H1 (cell line): ENCODE data around the gene BBS9. TPM values are rescaled to one million over a fixed set of nuclear protein-coding genes. Genes with fewer than 3 reads are reported as not detected.

Experiments
- CTCF ChIA-PET: fragments of 300-600 bp; sonication (Branson Sonifier 250); formaldehyde crosslinking; loops from one replicate; lab custom pipeline; 2021; ENCODE audit not compliant: partially characterized antibody; lab: Charles Lee
- POLR2A ChIA-PET: fragments of 300-600 bp; sonication (Branson Sonifier 250); formaldehyde crosslinking; loops from one replicate; lab custom pipeline; 2021; ENCODE audit warnings: inconsistent platforms; ENCODE audit not compliant: partially characterized antibody; lab: Charles Lee
- DNase-seq, 2 experiments: peaks; one replicate each; pipeline versions ENCODE4 v3.0.0 to v3.0.0-alpha.2; 2010 to 2022; ENCODE audit warnings: low spot score in 2 of 2, low read depth in 1 of 2, mixed read lengths in 1 of 2
- FAIRE-seq: peaks from 2 replicates; lab custom pipeline; 2011; peaks lifted over from hg19 to GRCh38; lab: Jason Lieb, UNC
- H2AFZ ChIP-seq: 2 replicates; pipeline ENCODE4 v1.8.1; 2012; ENCODE audit warnings: low read length, inconsistent platforms
- H2AK5ac ChIP-seq: 2 replicates; pipeline ENCODE4 v1.6.1; 2013; ENCODE audit warnings: low read depth, low read length
- H2BK120ac ChIP-seq: replicated peaks from 2 replicates; pipeline ENCODE3; 2013; ENCODE audit warnings: low read depth, low read length, inconsistent platforms
- H2BK12ac ChIP-seq: 2 replicates; pipeline ENCODE4 v1.6.1; 2013; ENCODE audit warnings: low read depth, low read length
- H2BK15ac ChIP-seq: 2 replicates; pipeline ENCODE4 v1.6.1; 2013; ENCODE audit warnings: low read length
- H2BK20ac ChIP-seq: 2 replicates; pipeline ENCODE4 v1.6.1; 2013; ENCODE audit warnings: low read length
- H2BK5ac ChIP-seq: 2 replicates; pipeline ENCODE4 v1.6.1; 2013; ENCODE audit warnings: low read depth, low read length
- H3K14ac ChIP-seq: 2 replicates; pipeline ENCODE4 v1.6.1; 2013; ENCODE audit warnings: inconsistent platforms; ENCODE audit not compliant: insufficient read length
- H3K18ac ChIP-seq: 2 replicates; pipeline ENCODE4 v1.6.1; 2013; ENCODE audit warnings: low read length; ENCODE audit errors: extremely low read depth
- H3K23ac ChIP-seq: 2 replicates; pipeline ENCODE4 v1.6.1; 2013; ENCODE audit warnings: inconsistent platforms; ENCODE audit not compliant: insufficient read length
- H3K23me2 ChIP-seq: 2 replicates; pipeline ENCODE4 v1.6.1; 2013; ENCODE audit warnings: low read depth, low read length
- H3K27ac ChIP-seq: 2 replicates; pipeline ENCODE4 v1.6.1; 2011; ENCODE audit warnings: low read depth, low read length, inconsistent platforms
- H3K27me3 ChIP-seq, 4 experiments: replicated peaks in 1 of 4; 1 replicate in 1 of 4; 2 replicates in 3 of 4; pipeline versions ENCODE4 v1.6.1 to v1.8.1; 2011 to 2013; ENCODE audit warnings: low read length in 3 of 4, mild to moderate bottlenecking in 3 of 4, inconsistent platforms in 2 of 4, mixed read lengths in 2 of 4, moderate library complexity in 1 of 4; ENCODE audit not compliant: control insufficient read depth in 3 of 4, insufficient read depth in 3 of 4; ENCODE audit errors: extremely low read depth in 1 of 4
- H3K36me3 ChIP-seq, 4 experiments: 2 replicates each; pipeline versions ENCODE4 v1.6.1 to v1.8.1; 2011 to 2013; ENCODE audit warnings: mild to moderate bottlenecking in 4 of 4, low read length in 3 of 4, moderate library complexity in 2 of 4, control low read depth in 1 of 4, inconsistent platforms in 1 of 4; ENCODE audit not compliant: insufficient read depth in 4 of 4, control insufficient read depth in 2 of 4
- H3K4ac ChIP-seq: replicated peaks from 2 replicates; pipeline ENCODE3; 2013; ENCODE audit warnings: low read length, low read depth, mixed read lengths, inconsistent platforms; ENCODE audit not compliant: insufficient read length
- H3K4me1 ChIP-seq, 4 experiments: replicated peaks in 1 of 4; 1 replicate in 1 of 4; 2 replicates in 3 of 4; pipeline versions ENCODE4 v1.6.1 to v1.8.1; 2011 to 2013; ENCODE audit warnings: low read length in 3 of 4, inconsistent platforms in 2 of 4, mixed read lengths in 1 of 4; ENCODE audit not compliant: insufficient read depth in 4 of 4, control insufficient read depth in 3 of 4
- H3K4me2 ChIP-seq, 2 experiments: 2 replicates each; pipeline versions ENCODE4 v1.6.1 to v1.8.1; 2011 to 2013; ENCODE audit warnings: low read depth in 2 of 2, low read length in 2 of 2, control low read depth in 1 of 2, inconsistent platforms in 1 of 2, mild to moderate bottlenecking in 1 of 2; ENCODE audit not compliant: insufficient read depth in 1 of 2
- H3K4me3 ChIP-seq, 4 experiments: fragments of 200-600, 300-600 bp in 1 of 4; sonication (generic), shearing (Covaris generic), sonication (Bioruptor Twin) in 1 of 4; 2 replicates each; pipeline versions ENCODE4 v1.5.1 to v1.8.1; 2011 to 2016; ENCODE audit warnings: low read length in 4 of 4, low read depth in 3 of 4, control low read depth in 2 of 4, inconsistent platforms in 2 of 4, mild to moderate bottlenecking in 2 of 4, mixed read lengths in 1 of 4, moderate library complexity in 1 of 4; ENCODE audit not compliant: insufficient read depth in 2 of 4; ENCODE audit errors: extremely low read depth in 1 of 4
- H3K56ac ChIP-seq: replicated peaks from 2 replicates; pipeline ENCODE3; 2013; ENCODE audit warnings: low read depth, mild to moderate bottlenecking, mixed read lengths, low read length, inconsistent platforms; ENCODE audit not compliant: insufficient read length
- H3K79me1 ChIP-seq: 2 replicates; pipeline ENCODE4 v1.6.1; 2013; ENCODE audit warnings: low read depth, low read length, control low read depth
- H3K79me2 ChIP-seq, 2 experiments: 2 replicates each; pipeline versions ENCODE4 v1.6.1 to v1.8.1; 2012 to 2013; ENCODE audit warnings: low read length in 2 of 2, mild to moderate bottlenecking in 2 of 2, inconsistent platforms in 1 of 2; ENCODE audit not compliant: insufficient read depth in 2 of 2, control insufficient read depth in 1 of 2
- H3K9ac ChIP-seq, 4 experiments: replicated peaks in 1 of 4; 1 replicate in 1 of 4; 2 replicates in 3 of 4; pipeline versions ENCODE4 v1.6.1 to v1.8.1; 2011 to 2013; ENCODE audit warnings: low read depth in 3 of 4, low read length in 3 of 4, control low read depth in 2 of 4, mild to moderate bottlenecking in 2 of 4, moderate library complexity in 2 of 4, inconsistent platforms in 1 of 4; ENCODE audit errors: extremely low read depth in 1 of 4
- H3K9me3 ChIP-seq, 2 experiments: 2 replicates each; pipeline versions ENCODE4 v1.6.1 to v1.8.1; 2012 to 2013; ENCODE audit warnings: mild to moderate bottlenecking in 2 of 2, moderate library complexity in 2 of 2, control low read depth in 1 of 2, inconsistent platforms in 1 of 2, low read depth in 1 of 2, low read length in 1 of 2, mixed read lengths in 1 of 2; ENCODE audit not compliant: insufficient read depth in 2 of 2
- H4K20me1 ChIP-seq, 2 experiments: replicated peaks in 1 of 2; 2 replicates each; pipeline versions ENCODE3 to v1.8.1; 2011 to 2013; ENCODE audit warnings: inconsistent platforms in 2 of 2, low read length in 2 of 2, mild to moderate bottlenecking in 1 of 2; ENCODE audit not compliant: insufficient read depth in 2 of 2, control insufficient read depth in 1 of 2
- H4K5ac ChIP-seq: 2 replicates; pipeline ENCODE4 v1.6.1; 2013; ENCODE audit warnings: low read length, low read depth, mixed read lengths, inconsistent platforms; ENCODE audit not compliant: insufficient read length
- H4K8ac ChIP-seq: 2 replicates; pipeline ENCODE4 v1.8.0; 2013; ENCODE audit warnings: mild to moderate bottlenecking, moderate library complexity, low read length, inconsistent platforms; ENCODE audit not compliant: insufficient read depth; ENCODE audit errors: extremely low read depth
- H4K91ac ChIP-seq: replicated peaks from 2 replicates; pipeline ENCODE3; 2013; ENCODE audit warnings: low read length, mixed read lengths, inconsistent platforms; ENCODE audit not compliant: insufficient read length
- EP300 ChIP-seq, 2 experiments: IDR thresholded peaks; 1 replicate in 1 of 2; 2 replicates in 1 of 2; pipeline ENCODE4 v1.6.1; 2011 to 2012; ENCODE audit warnings: low read depth in 2 of 2, low read length in 2 of 2, mild to moderate bottlenecking in 2 of 2, borderline replicate concordance in 1 of 2, inconsistent platforms in 1 of 2, moderate library complexity in 1 of 2
- USF2 ChIP-seq: IDR thresholded peaks from 2 replicates; pipeline ENCODE4 v1.6.1; 2011; ENCODE audit warnings: low read length, improper control_type of control experiment
- WGBS, 2 experiments: shearing (Covaris generic) in 1 of 2; methylation state at CpG; one replicate each; pipeline versions ENCODE4 v1.1.6 to v1.1.7; 2013 to 2015; ENCODE audit warnings: low lambda C conversion rate in 2 of 2, mixed read lengths in 2 of 2, inconsistent platforms in 1 of 2, low coverage in 1 of 2, missing lambda C conversion rate in 1 of 2; ENCODE audit not compliant: insufficient replicate concordance in 2 of 2, insufficient coverage in 1 of 2, insufficient read length in 1 of 2; ENCODE audit errors: extremely low coverage in 1 of 2, missing lambda C conversion rate in 1 of 2; 5-methylcytosine and 5-hydroxymethylcytosine counted together
- polyA plus RNA-seq, 7 experiments: library from polyadenylated mRNA; depleted of rRNA in 3 of 7; stranded (reverse) in 5 of 7; unstranded in 2 of 7; fragments of >200 nt in 5 of 7; fragments of 200-250 nt in 2 of 7; gene quantifications; 1 replicate in 5 of 7; 2 replicates in 1 of 7; 4 replicates in 1 of 7; pipeline versions ENCODE4 v1.2.1 to v1.2.3, GENCODE V29; 2011 to 2013; ENCODE audit warnings: missing spikeins in 2 of 7, mixed read lengths in 2 of 7
- total RNA-seq: library from RNA; stranded (reverse); fragmentation: NEBNext Ultra II Directional; extraction: Animal tissue kit (Norgen Biotek cat#: 25700); gene quantifications from 2 replicates; pipeline ENCODE4 v1.2.1, GENCODE V29; 2021

BBS9 gene
- total and polyA plus RNA-seq, 2 of the 8 experiments (the other 6 are each of a cell fraction or from before 2014, with no cell fraction given), result 22.3 to 37.0 TPM

- no peaks in the 10 kb centered on the region for H3K27me3 ChIP-seq
- no peak overlapping the region for H4K8ac ChIP-seq
- no peak overlapping the region for H4K5ac ChIP-seq
- H3K79me1 ChIP-seq, result no peaks in the 10 kb centered on the region
- H2BK5ac ChIP-seq, result no peak overlapping the region
- ChIA-PET CTCF (interaction anchor here (1.1 kb wide), 1 partner anchor 512 kb away, joined by 3 read pairs; no protein-coding TSS in a partner anchor), POLR2A (no interaction called here)
- no peak overlapping the region for H2BK120ac ChIP-seq
- H3K79me2 ChIP-seq, result no peaks in the 10 kb centered on the region
- H3K4ac ChIP-seq, result no peak overlapping the region
- H4K91ac ChIP-seq, result no peak overlapping the region
- no peaks in the 10 kb centered on the region for H4K20me1 ChIP-seq
- no peaks in the 10 kb centered on the region for H3K36me3 ChIP-seq
- no peaks in the 10 kb centered on the region for H3K4me1 ChIP-seq
- no peak overlapping the region for H2BK15ac ChIP-seq
- H3K4me2 ChIP-seq, result no peak overlapping the region
- no peaks in the 10 kb centered on the region for H3K9me3 ChIP-seq
- no peak overlapping the region for H2AK5ac ChIP-seq
- H3K56ac ChIP-seq, result no peak overlapping the region
- H2BK12ac ChIP-seq, result no peak overlapping the region
- no peak overlapping the region for H3K18ac ChIP-seq
- no peak overlapping the region for H2BK20ac ChIP-seq
- H3K9ac ChIP-seq, result no peak overlapping the region
- H3K27ac ChIP-seq, result no peak overlapping the region
- H3K14ac ChIP-seq, result no peak overlapping the region
- no peaks in the 10 kb centered on the region for H3K23me2 ChIP-seq
- no peak overlapping the region for H2AFZ ChIP-seq
- WGBS, 2 experiments, result 90% methylated on average over 2 of the region's 2 CpGs; no CpG with 5 or more reads in 1 of the 2 experiments
- FAIRE-seq (no peak), DNase-seq (no peak)
- no peak overlapping the region for H3K23ac ChIP-seq
- H3K4me3 ChIP-seq, result no peak overlapping the region
- TF ChIP-seq USF2 (0 out of 2 replicates have a peak, but pooled peaks have one; percentile 6), EP300 (IDR thresholded peaks at IDR 0.05; ENCODE audit: borderline replicate concordance in 1 of 2, low read depth in 2 of 2, low read length in 2 of 2) (no peak)
Observed at GRCh38 chr7:33192695-33193291, 63.4 kb downstream of the BBS9 start.
